Skeletal muscle cell (primary cell): ENCODE data around the gene RCAN1.
A peak's percentile ranks its signal among the peaks of the same experiment; 100 is the strongest.

Source experiments
- DNase-seq: peaks from one replicate; pipeline ENCODE4 v3.0.0-alpha.2; 2010; ENCODE audit warnings: low read depth
- H3K4me3 ChIP-seq: 2 replicates; pipeline ENCODE4 v1.5.1; 2011; ENCODE audit warnings: low read depth, mild to moderate bottlenecking, control low read depth, low read length, moderate library complexity

RCAN1 gene

GRCh38 chr21:34614628-34615486 lies at the start of gene RCAN1:
TSS of gene RCAN1 (minus strand) at chr21:34615113. CDS start at chr21:34615011, 102 bp downstream.
- DNase-seq, result peak; percentile 73
- H3K4me3 ChIP-seq, result peak within 1 kb of the TSS; percentile 67

GRCh38 chr21:34661848-34662247 lies 46.9 kb upstream of the RCAN1 start:
- H3K4me3 ChIP-seq, result no peak overlapping the region

GRCh38 chr21:34653522-34653921 lies 38.6 kb upstream of the RCAN1 start:
- H3K4me3 ChIP-seq, result no peak overlapping the region
- no peak for DNase-seq

More at GRCh38 chr21:34661848-34662247, 46.9 kb upstream of the RCAN1 start:
- no peak for DNase-seq

- no peak overlapping the region for H3K4me3 ChIP-seq
- no peak for DNase-seq
These were observed 36.7 kb upstream of the RCAN1 start for GRCh38 chr21:34651642-34652041.

GRCh38 chr21:34650861-34651431 lies 36.0 kb upstream of the RCAN1 start:
- H3K4me3 ChIP-seq, result no peak overlapping the region
- DNase-seq, result no peak

GRCh38 chr21:34649400-34649799 lies 34.5 kb upstream of the RCAN1 start:
- H3K4me3 ChIP-seq, result no peak overlapping the region

GRCh38 chr21:34648739-34649297 lies 33.9 kb upstream of the RCAN1 start:
- H3K4me3 ChIP-seq, result no peak overlapping the region
- no peak for DNase-seq

More at GRCh38 chr21:34649400-34649799, 34.5 kb upstream of the RCAN1 start:
- no peak for DNase-seq

- no peak overlapping the region for H3K4me3 ChIP-seq
- no peak for DNase-seq
These were observed 32.6 kb upstream of the RCAN1 start for GRCh38 chr21:34647555-34647954.

- H3K4me3 ChIP-seq, result no peak overlapping the region
- DNase-seq, result no peak
These were observed 29.9 kb upstream of the RCAN1 start for GRCh38 chr21:34644825-34645224.

- H3K4me3 ChIP-seq, result no peak overlapping the region
- no peak for DNase-seq
These were observed 27.5 kb upstream of the RCAN1 start for GRCh38 chr21:34642211-34643075.

- H3K4me3 ChIP-seq, result no peak overlapping the region
- peak; percentile 24 for DNase-seq
These were observed 25.9 kb upstream of the RCAN1 start for GRCh38 chr21:34640858-34641257.

- DNase-seq, result no peak
- H3K4me3 ChIP-seq, result no peak overlapping the region
These were observed 25.2 kb upstream of the RCAN1 start for GRCh38 chr21:34639882-34640788.

GRCh38 chr21:34639250-34639649 lies 24.3 kb upstream of the RCAN1 start:
- H3K4me3 ChIP-seq, result no peak overlapping the region
- DNase-seq, result no peak

GRCh38 chr21:34636961-34637360 lies 22.0 kb upstream of the RCAN1 start:
- H3K4me3 ChIP-seq, result no peak overlapping the region
- no peak for DNase-seq

- no peak overlapping the region for H3K4me3 ChIP-seq
- no peak for DNase-seq
These were observed 20.4 kb upstream of the RCAN1 start for GRCh38 chr21:34635307-34635706.

- no peak overlapping the region for H3K4me3 ChIP-seq
- no peak for DNase-seq
These were observed 17.6 kb upstream of the RCAN1 start for GRCh38 chr21:34632498-34632897.

GRCh38 chr21:34630536-34631143 lies 15.7 kb upstream of the RCAN1 start:
- no peak overlapping the region for H3K4me3 ChIP-seq

GRCh38 chr21:34626131-34626530 lies 11.2 kb upstream of the RCAN1 start:
- DNase-seq, result no peak
- no peak overlapping the region for H3K4me3 ChIP-seq

More at GRCh38 chr21:34630536-34631143, 15.7 kb upstream of the RCAN1 start:
- no peak for DNase-seq
